K562 (cell line): ENCODE results near the gene HOXB4. TPM values are rescaled to one million over a fixed set of nuclear protein-coding genes. Genes with fewer than 3 reads are reported as not detected.

Experiments
- ATAC-seq: fragments of 200-7000 bp; cut with Tn5 transposase; 3 replicates; pipeline ENCODE4 v1.9.1; 2020; ENCODE audit warnings: moderate library complexity
- BruUV-seq: library from RNA; stranded (reverse); fragments of 400-500 nt; replicated peaks from 2 replicates; lab custom pipeline; 2021; lab: Mats Ljungman, UMichigan
- CTCF ChIA-PET: fragments of 300-600 bp; formaldehyde crosslinking; extraction: SDS; loops from one replicate; lab custom pipeline; 2021; ENCODE audit warnings: low intra/inter-chr PET ratio; lab: Yijun Ruan, JAX
- POLR2A ChIA-PET: fragments of 300-600, 350-650 bp; sonication (Branson Sonifier 250); formaldehyde crosslinking; extraction: SDS; loops from one replicate; lab custom pipeline; 2021; ENCODE audit warnings: antibody characterized with exemption, inconsistent platforms; lab: Yijun Ruan, JAX
- DNase-seq, 4 experiments: peaks; one replicate each; pipeline versions ENCODE4 v3.0.0 to v3.0.0-alpha.2; 2011 to 2018; ENCODE audit warnings: low spot score in 3 of 4, mixed read lengths in 3 of 4; ENCODE audit errors: extremely low read depth in 1 of 4
- FAIRE-seq: peaks from 2 replicates; lab custom pipeline; 2011; peaks lifted over from hg19 to GRCh38; lab: Jason Lieb, UNC
- H2AFZ ChIP-seq: 2 replicates; pipeline ENCODE4 v1.6.0; 2011; ENCODE audit warnings: low read depth, low read length, control low read depth, inconsistent platforms
- H3K27ac ChIP-seq: fragments of 200-600 bp; 3 replicates; pipeline ENCODE4 v1.8.0; 2011; ENCODE audit warnings: low read depth, mild to moderate bottlenecking, control low read depth, inconsistent platforms, low read length, moderate library complexity, mixed read lengths; ENCODE audit errors: extremely low read depth
- H3K27me3 ChIP-seq, 2 experiments: fragments of 300-600 bp in 1 of 2; 2 replicates in 1 of 2; 3 replicates in 1 of 2; pipeline versions ENCODE4 v1.6.0 to v1.8.0; 2011; ENCODE audit warnings: inconsistent platforms in 2 of 2, low read length in 2 of 2, mild to moderate bottlenecking in 1 of 2, mixed read lengths in 1 of 2, moderate library complexity in 1 of 2; ENCODE audit not compliant: control insufficient read depth in 2 of 2, insufficient read depth in 2 of 2
- H3K36me3 ChIP-seq: fragments of 300-600 bp; 3 replicates; pipeline ENCODE4 v1.8.0; 2011; ENCODE audit warnings: mild to moderate bottlenecking, low read length, inconsistent platforms; ENCODE audit not compliant: control insufficient read depth, insufficient read depth
- H3K4me1 ChIP-seq, 2 experiments: fragments of 200-600 bp in 1 of 2; replicated peaks in 1 of 2; 2 replicates in 1 of 2; 3 replicates in 1 of 2; pipeline versions ENCODE4 v1.5.1 to v1.8.0; 2011; ENCODE audit warnings: inconsistent platforms in 2 of 2, low read length in 2 of 2, mild to moderate bottlenecking in 1 of 2, mixed read lengths in 1 of 2, moderate library complexity in 1 of 2; ENCODE audit not compliant: control insufficient read depth in 2 of 2, insufficient read depth in 2 of 2
- H3K4me2 ChIP-seq: 2 replicates; pipeline ENCODE4 v1.6.1; 2011; ENCODE audit warnings: low read length, control low read depth, inconsistent platforms, mixed read lengths; ENCODE audit not compliant: insufficient read depth
- H3K4me3 ChIP-seq: fragments of 200-600 bp; sonication (generic), shearing (Covaris generic); 2 replicates; pipeline ENCODE4 v1.5.1; 2016; ENCODE audit warnings: control low read depth, inconsistent platforms
- H3K79me2 ChIP-seq: fragments of 200-600 bp; 3 replicates; pipeline ENCODE4 v1.8.0; 2011; ENCODE audit warnings: low read length, inconsistent platforms; ENCODE audit not compliant: control insufficient read depth, insufficient read depth
- H3K9ac ChIP-seq, 2 experiments: 2 replicates each; pipeline versions ENCODE4 v1.6.0 to v1.6.1; 2011; ENCODE audit warnings: low read depth in 2 of 2, low read length in 2 of 2, control low read depth in 1 of 2, inconsistent platforms in 1 of 2, mild to moderate bottlenecking in 1 of 2, mixed read lengths in 1 of 2; ENCODE audit not compliant: insufficient read depth in 1 of 2
- H3K9me1 ChIP-seq: one replicate; pipeline ENCODE4 v1.6.0; 2011; ENCODE audit warnings: inconsistent platforms, mild to moderate bottlenecking, low read length, moderate library complexity; ENCODE audit not compliant: control insufficient read depth, insufficient read depth
- H3K9me3 ChIP-seq: replicated peaks from 2 replicates; pipeline ENCODE4 v1.5.1; 2011; ENCODE audit warnings: low read depth, low read length, inconsistent platforms; ENCODE audit not compliant: control insufficient read depth, insufficient read depth
- H4K20me1 ChIP-seq: replicated peaks from 2 replicates; pipeline ENCODE4 v1.6.1; 2011; ENCODE audit warnings: low read length, inconsistent platforms, mixed read lengths; ENCODE audit not compliant: control insufficient read depth, insufficient read depth
- CHCHD3 ChIP-seq: fragments of 250-450 bp; sonication (Bioruptor Pico); IDR thresholded peaks from 2 replicates; pipeline ENCODE4 v2.1.2; 2022; ENCODE audit warnings: mild to moderate bottlenecking
- ZFX ChIP-seq: sonication (generic); formaldehyde crosslinking; IDR thresholded peaks from 2 replicates; pipeline ENCODE4 v1.8.0; 2022; ENCODE audit warnings: mild to moderate bottlenecking, missing genetic modification reagents, moderate library complexity
- WGBS: fragments of 100-300 bp; shearing (Covaris generic); methylation state at CpG from one replicate; pipeline ENCODE4 v1.1.6; 2016; ENCODE audit warnings: low coverage, mixed read lengths; ENCODE audit not compliant: insufficient coverage; ENCODE audit errors: missing lambda C conversion rate; 5-methylcytosine and 5-hydroxymethylcytosine counted together
- in situ Hi-C: fragments of 300-500 bp; cut with MboI; formaldehyde crosslinking; loops from 4 replicates; pipeline ENCODE4 v1.15.0; 2018; ENCODE audit warnings: inconsistent platforms, mixed read lengths
- intact Hi-C: fragments of 100-400 bp; cut with micrococcal nuclease; formaldehyde crosslinking; loops from 2 replicates; pipeline ENCODE4 v1.14.2; 2022
- polyA plus RNA-seq, 8 experiments: library from polyadenylated mRNA; depleted of rRNA in 4 of 8; stranded (reverse) in 5 of 8; unstranded in 3 of 8; fragments of >200 nt; fragmentation: Nextera tagmentation in 2 of 8; fragmentation: Illumina TruSeq in 1 of 8; extraction: Ambion mirVana in 2 of 8; extraction: Trizol in 1 of 8; gene quantifications; 2 replicates each; pipeline versions ENCODE4 v1.2.1 to v1.2.3, GENCODE V29; 2011 to 2014; ENCODE audit warnings: inconsistent platforms in 1 of 8, missing spikeins in 1 of 8
- total RNA-seq, 7 experiments: library from RNA; depleted of rRNA in 6 of 7; stranded (reverse); fragments of >200 nt in 6 of 7; fragmentation: Illumina TruSeq in 2 of 7; extraction: Trizol in 2 of 7; gene quantifications; 2 replicates each; pipeline versions ENCODE4 v1.2.1 to v1.2.3, GENCODE V29; 2011 to 2021; ENCODE audit warnings: low replicate concordance in 1 of 7

HOXB4 gene
- total and polyA plus RNA-seq, 9 of the 15 experiments (the other 6 are each of a cell fraction or from before 2014, with no cell fraction given) = 1.6 to 34.9 (median 14.9) TPM

DNA sequence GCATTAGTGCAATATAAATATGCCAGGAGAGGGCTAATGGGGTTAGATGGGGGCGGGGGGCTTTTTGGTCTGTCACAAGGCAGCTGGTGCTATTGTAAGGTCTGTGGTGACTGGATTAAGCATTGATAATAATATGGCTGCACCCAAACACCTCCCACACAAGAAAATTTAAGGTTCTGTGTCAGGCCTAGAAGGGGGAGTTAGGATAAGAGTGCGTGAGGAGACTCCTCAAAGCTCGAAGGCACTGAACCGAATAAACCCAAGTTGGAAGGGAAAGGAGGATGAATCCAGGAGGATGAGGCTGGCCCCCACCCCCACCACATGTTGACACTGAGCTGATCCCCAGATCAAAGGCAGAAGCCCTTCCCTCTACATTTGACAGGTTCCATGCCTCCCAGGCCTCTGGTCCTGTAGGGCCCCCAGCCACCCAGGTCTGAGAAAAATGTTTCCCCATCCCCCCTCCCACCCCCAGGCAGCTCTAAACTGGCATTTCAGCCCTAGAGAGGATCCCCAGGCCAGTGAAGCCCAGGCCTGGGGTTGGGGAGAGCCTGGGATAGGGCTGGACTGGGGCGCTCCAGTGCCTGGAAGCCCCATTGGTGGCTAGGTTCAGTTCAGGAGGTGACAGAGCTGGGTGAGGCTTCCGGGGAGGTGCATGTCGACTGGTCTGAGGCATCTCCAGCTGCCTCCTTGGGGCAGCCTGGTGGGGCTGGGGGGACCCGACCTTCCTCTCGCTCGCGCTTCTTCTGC, 49.0 kb downstream of the HOXB4 start:
- Histone ChIP-seq H3K4me3 (no peak overlapping the region), H4K20me1 (no peaks in the 10 kb centered on the region), H3K36me3 (no peaks in the 10 kb centered on the region), H3K9ac (peak overlapping the region in 1 of 2 experiments; percentile 56; a peak in 2 of 4 replicates), H3K79me2 (no peaks in the 10 kb centered on the region), H3K27ac (no peak overlapping the region), H3K9me1 (no peaks in the 10 kb centered on the region), H3K27me3 (no peaks in the 10 kb centered on the region), H3K9me3 (no peaks in the 10 kb centered on the region), H3K4me1 (peaks cover 21 to 37% of the 10 kb centered on the region in 2 experiments; a peak in 4 of 5 replicates), H3K4me2 (no peak overlapping the region), H2AFZ (no peak overlapping the region)
- no TSS peak for BruUV-seq
- TF ChIP-seq CHCHD3 (no peak), ZFX (CRISPR knock-in tag) (0 out of 2 replicates have a peak, but pooled peaks have one; percentile 2)
- ChIA-PET CTCF (no interaction called here), POLR2A (interaction anchor here (0.5 to 1.7 kb wide), 6 partner anchors 10 to 313 kb away, joined by 3 to 7 read pairs (median 4); no protein-coding TSS in a partner anchor)
- WGBS = 74% methylated on average over 10 of the region's 11 CpGs
- no peak for DNase-seq
- no peak for FAIRE-seq
- in situ Hi-C loops (no loop called here), intact Hi-C loops (no loop called here)
- no peak for ATAC-seq
